NCI-H1105 (cell line): ENCODE results near the gene TBCD.
"Not testable (repeated sequence)": the region's sequence is repeated elsewhere in the genome, so short reads cannot be mapped to it uniquely, and the experiment has no call there.

Source experiments
- DNase-seq: peaks from one replicate; lab custom pipeline; 2025; lab: John Stamatoyannopoulos, UW

Gene TBCD

DNA sequence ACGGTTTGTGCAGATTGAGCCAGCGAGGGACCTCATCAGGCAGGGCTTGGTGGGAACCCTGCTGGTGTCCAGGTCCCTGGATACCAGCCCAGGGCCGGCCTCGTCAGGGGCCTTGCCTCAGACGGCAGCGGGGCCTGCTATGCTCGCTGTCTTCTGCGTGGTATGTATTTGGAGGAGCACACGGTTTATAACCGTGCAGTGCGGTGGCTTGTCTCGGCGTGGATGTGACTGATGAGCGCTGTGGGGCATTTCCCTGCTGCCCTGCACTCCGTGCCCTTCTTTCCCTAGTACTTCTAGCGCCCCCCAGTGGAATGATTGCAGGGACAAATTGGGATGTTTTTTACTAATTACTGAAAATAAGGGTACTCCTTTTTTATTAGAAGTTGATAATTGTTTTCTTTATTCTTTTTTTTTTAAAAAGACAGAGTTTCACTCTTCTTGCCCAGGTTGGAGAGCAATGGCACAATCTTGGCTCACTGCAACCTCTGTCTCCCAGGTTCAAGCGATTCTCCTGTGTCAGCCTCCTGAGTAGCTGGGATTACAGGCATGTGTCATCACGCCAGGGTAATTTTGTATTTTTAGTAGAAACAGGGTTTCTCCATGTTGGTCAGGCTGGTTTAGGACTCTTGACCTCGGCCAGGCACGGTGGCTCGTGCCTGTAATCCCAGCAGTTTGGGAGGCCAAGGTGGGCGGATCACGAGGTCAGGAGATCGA lies 15.3 kb downstream of the TBCD start:
- no peak for DNase-seq

DNA sequence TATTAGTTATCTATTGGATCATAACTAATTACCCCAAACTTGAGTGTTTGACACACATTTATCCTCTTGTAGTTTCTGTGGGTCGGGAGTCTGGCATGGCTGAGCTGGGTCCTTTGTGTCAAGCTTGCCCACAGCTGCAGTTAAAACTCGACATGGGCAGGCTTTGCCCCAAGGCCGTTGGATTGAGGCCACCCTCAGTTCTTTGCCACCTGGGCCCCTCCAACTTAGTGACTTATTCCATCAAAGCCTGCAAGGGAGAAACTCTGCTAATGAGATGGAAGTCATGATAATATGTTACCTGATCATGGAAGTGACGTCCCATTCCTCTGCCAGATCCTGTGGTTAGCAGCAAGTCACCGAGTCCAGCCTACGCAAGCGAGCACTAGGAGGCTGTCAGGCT lies 17.2 kb downstream of the TBCD start:
- no peak for DNase-seq

DNA sequence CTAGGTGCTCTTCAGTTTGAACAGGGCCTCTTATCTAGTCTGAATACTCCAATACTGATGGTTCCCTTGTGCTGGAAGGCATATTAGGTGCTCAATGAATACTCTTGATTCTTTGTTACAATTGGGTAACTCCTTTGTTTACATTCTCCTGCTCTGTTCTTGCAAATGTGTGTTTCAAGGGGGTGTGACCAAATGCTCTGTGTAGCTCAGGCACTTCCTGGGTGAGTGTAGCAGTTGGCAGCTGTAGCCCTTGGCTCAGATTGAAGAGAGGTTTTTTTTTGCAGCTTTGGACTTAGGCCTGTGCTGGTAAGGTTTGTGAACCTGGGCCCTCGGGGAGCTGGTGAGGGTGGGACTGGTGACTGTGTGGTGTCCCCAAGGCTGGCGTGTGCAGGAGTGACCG lies 20.2 kb downstream of the TBCD start:
- DNase-seq = no peak

DNA sequence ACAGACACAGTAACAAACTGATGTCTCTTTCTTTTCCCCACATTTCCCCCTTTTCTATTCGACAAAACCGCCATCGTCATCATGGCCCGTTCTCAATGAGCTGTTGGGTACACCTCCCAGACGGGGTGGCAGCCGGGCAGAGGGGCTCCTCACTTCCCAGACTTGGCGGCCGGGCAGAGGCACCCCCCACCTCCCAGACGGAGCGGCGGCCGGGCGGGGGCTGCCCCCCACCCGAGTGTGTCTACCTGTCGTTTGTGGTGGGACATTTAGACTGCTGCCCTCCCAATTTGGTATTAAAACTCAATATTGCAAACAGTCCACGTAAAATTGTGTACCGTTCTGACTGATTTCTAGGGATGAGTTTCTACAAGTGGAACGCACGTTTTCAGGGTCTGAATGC lies 22.6 kb downstream of the TBCD start:
- not testable (repeated sequence) for DNase-seq

DNA sequence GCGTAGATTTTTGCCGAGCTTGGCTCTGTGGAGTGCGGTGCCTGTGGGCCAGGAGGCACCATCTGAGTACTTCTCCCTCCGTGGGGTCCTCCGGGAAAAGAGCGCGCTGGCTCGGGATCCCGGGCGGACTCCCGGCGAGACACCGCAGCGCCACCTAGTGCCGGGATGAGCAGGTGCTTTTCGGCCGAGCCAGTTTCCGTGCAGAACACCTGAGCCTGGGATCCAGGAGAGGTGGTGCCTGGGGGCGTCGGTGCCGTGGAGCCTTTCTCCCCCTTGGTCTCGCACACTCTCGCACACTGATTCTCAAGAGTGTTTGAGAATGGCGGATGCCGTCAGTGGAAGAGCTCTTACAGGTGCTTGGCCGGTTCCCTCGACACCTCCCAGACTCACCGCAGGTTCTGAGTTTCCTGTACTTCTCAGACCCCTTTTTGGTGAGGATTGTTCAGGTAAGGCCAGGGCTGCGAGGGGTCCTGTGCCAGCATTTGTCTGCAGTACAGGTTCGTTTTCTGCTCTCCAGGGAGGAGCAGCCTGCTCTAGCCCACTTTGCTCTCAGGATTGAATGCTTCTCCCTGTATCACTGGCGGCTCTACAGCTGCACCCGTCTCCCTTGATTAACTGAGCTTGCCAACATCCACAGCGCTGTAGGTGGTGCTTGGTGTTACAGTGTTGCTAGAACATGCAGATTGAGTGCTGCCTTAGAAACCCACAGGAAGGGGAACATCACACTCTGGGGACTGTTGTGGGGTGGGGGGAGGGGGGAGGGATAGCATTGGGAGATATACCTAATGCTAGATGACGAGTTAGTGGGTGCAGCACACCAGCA lies 23.3 kb downstream of the TBCD start:
- DNase-seq = peak; percentile 38

DNA sequence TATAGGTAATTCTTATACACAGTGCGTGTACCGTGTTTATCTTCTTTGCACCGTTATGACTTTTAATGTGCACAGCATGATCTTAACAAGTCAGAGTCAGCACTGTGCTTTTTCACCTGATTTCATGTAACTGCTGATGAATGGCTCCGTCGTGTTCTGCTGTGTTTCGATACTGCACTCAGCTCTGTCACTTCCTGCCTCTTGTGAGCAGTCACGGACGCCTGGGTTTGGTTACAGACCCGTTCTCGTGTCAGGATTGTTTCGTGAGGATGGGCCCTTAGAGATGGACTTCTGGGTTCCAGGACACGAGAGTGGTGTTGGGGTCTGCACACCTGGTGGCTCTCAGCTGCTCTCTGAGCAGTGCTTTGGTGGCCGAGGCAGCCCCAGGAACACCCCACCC lies 24.6 kb downstream of the TBCD start:
- DNase-seq = no peak

DNA sequence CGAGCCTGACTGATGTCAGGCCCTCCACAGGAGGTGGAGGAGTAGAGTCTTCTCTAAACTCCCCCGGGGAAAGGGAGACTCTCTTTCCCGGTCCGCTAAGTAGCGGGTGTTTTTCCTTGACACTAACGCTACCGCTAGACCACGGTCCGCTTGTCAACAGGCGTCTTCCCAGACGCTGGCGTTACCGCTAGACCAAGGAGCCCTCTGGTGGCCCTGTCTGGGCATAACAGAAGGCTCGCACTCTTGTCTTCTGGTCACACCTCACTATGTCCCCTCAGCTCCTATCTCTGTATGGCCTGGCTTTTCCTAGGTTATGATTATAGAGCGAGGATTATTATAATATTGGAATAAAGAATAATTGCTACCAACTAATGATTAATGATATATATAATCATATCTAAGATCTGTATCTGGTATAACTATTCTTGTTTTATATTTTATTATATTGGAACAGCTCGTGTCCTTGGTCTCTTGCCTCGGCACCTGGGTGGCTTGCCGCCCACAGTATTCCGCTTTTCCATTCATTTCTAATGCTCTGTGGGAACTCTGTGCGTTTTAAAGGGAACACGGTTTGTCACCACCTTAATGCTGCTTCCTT lies 26.0 kb downstream of the TBCD start:
- DNase-seq = not testable (repeated sequence)

DNA sequence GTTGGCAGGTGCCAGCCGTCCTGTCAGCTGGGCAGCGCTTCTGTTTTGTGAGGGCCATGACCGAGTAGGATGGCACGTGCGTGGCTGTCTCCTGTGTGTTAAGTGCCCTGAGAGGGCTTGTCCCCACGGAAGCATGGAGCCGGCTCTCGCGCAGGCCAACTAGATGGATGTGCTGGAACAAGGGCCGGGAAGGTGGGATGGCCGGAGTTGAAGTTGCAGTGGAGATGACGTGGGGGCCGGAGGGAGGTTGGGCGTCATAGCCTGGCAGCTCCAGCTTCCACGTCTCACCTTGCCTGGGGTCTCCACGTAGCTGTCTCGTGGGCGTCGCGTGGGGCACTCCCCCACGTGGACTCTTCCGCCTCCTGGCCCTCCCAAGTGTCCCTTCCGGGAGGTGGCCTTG lies 27.7 kb downstream of the TBCD start:
- DNase-seq = no peak

DNA sequence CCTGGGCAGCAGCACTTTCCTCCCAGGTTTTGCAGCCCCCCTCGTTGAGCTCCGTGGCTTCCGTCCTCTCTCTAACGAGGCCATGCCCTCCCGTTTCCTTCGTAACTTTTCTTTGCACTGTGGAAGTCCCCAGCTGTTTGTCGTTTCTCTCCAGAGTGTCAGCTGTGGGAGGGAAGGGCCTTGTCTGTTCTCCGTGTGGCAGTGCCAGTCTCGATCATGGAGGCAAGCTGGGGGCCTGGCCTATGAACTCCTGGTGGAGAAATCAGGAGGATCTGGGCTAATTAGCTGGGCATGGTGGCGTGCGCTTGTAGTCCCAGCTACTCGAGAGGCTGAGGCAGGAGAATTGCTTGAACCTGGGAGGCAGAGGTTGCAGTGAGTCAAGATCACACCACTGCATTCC lies 28.3 kb downstream of the TBCD start:
- DNase-seq = no peak

DNA sequence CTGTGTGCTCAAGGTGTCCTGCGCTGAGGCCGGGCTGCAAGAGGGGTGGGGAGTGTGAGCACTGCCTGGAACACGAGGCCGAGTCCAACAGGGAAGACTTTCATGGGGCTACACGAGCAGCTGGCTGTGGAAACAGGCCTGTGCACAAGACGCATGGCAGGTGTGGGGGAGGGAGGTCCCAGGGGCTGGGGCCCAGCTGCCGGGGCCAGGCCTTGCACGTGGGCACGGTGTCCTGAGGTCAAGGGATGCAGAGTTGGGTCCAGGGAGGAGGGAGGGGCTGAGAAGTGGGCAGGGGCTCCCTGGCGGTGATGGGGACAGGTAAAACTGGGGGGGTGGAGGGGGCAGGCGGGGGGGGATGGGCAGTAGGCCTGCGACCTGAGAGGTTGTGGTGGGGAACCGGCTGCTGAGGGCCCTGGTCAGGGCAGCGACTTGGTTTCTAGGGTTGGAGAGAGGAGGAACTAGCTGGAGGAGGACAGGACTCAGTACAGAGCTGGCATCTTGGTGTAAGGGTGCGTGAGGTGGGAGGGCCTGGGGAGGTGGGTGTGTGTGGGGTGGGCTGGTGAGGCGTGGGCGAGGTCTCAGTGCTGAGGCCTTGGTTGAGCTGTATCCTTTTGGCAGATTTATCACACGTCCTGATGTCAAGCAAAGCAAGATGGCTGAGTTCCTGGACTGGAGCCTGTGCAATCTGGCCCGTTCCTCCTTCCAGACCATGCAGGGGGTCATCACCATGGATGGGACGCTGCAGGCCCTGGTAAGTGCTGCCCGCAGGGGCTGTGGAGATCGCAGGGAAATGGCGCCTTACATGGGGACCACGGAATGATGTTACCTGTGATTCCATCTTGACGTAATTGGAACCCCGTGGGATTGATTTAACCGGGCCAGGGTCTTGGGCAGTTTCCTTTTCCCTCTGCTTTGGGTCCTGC lies 29.4 kb downstream of the TBCD start:
- DNase-seq = no peak

DNA sequence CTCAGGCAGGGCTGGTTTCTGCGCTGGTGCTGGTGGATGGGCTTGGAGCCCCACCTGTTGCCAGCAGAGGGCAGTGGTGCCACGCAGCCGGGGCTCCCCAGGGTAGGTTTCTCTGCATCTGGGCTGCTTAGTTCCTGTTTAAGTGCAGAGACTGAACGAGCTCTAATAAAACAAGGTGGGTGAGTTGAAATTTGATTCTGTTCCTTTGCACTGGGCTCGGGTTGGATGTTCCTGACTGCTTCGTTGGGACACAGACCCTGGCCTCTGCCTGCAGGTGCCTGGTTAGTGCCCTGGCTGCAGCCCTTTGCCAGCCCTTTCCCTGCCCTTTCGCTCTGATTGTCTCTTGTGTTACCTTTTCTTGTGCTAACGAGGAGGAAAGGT lies 30.0 kb downstream of the TBCD start:
- DNase-seq = peak; percentile 45

DNA sequence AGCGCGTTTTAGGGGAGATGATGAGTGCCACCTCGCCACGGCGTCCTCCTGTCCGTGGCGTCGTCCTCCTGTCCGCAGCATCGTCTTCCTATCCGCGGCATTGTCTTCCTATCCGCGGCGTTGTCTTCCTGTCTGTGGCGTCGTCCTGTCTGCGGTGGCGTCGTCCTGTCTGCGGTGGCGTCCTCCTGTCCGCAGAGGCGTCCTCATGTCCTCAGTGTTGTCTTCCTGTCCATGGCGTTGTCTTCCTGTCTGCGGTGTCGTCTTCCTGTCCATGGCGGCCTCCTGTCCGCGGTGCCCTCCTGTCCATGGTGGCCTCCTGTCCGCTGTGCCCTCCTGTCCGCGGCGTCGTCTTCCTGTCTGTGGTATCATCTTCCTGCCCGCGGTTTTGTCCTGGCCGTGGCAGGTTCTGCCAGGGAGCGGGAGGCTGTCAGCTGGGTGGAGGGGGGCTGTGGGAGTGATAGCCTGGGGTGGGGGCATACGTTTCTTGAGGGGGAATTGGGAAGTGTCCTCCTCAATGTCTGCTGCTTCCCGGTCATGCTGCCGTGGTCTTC lies 30.9 kb downstream of the TBCD start:
- DNase-seq = no peak

DNA sequence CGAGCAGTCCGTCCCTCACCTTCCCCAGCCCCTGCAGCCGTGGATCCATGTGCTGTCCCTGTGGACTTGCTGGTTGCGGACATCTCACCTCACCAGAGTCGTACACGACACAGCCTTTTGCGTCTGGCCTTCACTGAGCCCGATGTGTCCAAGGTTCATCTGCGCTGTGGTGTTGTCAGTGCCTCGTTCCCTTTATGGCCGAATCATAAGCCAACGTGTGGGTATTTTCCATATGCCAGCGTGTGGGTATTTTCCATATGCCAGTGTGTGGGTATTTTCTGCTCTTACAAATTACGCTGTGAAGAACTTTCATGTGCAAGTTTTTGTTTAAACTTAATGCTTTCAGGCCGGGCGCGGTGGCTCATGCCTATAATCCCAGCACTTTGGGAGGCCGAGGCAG lies 31.6 kb downstream of the TBCD start:
- no peak for DNase-seq

DNA sequence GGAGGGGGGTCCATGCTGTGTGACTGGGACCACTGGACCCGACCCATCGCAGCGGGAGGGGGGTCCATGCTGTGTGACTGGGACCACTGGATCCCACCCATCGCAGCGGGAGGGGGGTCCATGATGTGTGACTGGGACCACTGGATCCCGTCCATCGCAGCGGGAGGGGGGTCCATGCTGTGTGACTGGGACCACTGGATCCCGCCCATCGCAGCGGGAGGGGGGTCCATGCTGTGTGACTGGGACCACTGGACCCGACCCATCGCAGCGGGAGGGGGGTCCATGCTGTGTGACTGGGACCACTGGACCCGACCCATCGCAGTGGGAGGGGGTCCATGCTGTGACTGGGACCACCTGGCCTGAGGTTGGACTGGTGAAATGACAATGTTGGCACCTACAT lies 33.7 kb downstream of the TBCD start:
- DNase-seq = not testable (repeated sequence)

DNA sequence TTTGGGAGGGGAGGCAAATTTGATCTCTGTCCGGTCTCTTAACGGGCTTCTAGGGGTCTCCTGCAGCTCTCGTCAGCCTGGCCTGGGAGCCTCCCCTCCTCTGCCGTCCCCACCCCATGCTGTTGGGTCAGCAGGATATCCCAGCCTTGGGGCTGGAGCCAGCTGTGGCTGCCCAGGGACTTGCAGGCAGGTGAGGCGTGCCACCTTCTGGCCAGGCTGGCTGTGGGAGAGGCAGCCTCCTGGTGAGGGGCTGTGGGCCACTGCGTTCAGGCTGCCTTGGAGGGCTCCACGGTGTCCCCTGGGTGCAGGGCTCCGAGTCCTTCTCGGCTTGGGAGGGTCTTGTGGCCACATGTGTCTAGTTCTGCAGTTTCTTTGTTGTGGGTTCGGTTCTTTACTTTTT lies 34.6 kb downstream of the TBCD start:
- DNase-seq = no peak

DNA sequence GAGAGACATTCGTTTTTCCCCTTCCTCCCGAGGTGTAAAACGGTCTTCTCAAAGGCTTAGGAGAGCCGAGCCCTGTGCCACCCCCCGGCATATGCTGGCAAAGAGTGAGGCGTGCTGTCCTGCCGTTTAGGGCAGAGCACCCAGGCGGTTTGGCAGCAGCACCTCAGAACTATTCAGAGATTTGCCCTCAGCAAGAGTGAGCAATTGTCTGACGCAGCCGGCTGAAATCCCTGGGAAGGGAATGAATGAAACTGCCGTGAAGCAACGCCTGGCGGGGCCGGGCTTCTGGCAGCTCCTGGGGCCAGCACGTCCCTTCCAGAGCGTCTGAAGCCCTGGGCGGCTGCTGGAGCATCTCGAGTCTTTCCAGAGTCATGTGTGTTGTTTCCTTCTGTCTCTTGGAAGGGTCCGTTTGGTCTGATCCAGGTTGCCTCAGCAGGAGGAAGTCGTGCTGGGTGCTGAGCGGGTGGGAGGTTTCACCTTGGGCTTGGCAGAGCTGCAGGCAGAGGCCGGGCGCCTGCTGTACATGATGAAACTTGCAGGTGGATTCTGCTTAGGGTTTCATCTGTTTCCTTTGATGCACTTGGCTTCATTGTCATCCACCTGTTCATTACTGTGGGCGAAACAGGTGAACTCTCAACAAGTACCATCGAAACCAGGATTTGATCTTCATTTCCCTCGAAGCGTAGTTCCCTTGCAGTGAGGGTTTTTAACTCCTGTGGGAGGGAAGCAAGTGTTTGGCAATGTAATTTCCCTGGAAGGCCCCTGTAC lies 35.4 kb downstream of the TBCD start:
- peak; percentile 66 for DNase-seq

DNA sequence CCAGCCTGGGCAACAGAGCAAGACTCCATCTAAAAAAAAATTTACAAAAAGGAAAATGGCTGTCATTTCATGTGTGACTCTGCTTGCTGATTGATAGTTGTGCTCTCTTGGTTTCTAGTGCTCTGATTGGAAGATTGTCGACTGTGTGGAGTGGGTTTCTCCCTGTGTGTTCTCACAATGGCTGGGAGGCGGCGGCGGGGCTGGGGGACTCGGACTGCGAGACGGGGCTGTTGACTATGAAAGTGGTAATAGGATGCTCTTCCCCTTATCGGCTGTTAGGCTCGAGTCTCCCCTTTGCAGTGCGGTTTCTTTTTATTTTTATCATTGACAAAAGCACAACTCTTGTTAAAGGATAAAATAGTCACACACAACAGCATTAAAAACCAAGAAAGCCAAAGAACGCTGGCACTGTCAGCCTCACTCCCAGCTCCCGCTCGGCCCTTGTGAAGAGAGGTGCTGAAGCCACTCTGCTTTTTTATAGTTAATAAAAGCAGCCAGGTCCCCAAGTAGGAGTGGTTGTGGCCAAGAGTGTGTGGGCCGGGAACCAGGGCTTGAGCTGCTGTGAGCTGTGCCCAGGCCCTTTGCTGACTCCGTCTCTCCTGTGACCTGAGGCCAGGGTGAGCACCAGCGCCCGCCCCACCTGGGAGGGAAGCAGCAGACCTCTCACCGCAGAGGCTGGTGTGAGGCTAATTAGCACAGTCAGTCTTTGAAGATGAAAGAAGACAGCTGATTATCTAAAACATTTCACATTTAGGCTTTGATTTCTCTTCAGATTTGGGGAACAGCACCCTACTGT lies 36.5 kb downstream of the TBCD start:
- no peak for DNase-seq

DNA sequence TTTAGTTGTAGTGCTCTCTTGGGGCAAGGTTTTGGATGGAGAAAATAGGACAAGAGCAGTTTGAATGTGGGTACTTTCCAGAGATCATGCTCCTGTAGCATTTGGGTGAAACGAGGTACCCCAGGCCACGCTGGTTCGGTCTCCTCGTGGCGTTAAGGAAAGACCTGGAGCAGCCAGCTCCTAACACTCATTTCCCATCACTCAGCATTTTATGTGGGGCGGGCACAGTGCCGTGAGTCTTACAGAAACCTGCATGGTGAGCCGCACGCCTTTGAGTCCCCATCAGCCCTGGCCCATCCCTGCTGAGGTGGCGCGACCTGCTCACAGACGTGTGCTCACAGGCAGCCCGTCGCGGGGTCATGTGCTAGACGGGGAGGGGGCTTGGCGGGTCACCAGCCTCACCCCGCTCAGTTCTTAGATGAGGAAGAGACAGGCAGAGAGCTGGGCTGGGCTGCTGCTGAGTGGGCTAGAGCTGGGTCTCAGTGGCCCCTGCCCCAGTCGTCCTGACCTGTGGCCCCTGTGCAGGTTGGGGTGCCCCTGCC lies 37.3 kb downstream of the TBCD start:
- no peak for DNase-seq

DNA sequence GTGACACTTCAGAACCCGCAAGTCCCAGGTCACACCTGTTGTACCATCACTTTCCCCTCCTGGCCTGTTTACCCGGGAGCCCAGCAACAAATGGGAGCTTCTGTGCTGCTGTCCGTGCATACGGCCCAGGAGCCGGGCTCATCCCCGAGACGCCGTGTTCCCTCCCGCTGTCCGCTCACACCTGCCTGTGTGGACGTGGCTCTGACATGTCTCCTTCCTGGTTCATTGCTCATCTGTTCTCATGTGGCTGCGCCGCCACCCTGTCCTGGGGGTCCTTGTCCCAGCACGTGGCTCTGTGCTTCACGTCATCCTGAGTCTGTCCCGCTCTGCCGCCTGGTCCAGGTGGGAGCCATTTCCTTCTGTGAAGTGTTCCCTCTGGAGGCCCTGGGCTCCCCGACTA lies 37.9 kb downstream of the TBCD start:
- DNase-seq = no peak

DNA sequence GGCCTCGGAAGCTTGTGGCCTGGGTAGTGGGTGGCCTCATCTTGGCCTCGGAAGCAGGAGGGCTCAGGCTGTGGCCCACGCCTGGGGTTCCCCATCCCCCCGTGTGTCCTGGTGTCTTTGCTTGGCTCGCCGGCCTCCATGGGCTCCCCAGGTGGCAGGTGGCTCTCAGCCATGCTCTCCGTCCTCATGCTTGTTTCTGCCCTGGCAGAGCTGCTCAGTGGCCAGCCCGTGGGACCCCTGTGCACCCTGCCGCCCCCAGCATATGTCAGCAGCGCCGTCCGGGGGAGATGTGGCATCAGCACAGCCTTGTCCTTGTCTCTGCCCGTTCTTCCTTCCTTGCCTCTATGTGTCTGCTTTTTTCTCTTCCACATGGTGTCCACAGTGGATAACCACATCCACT lies 38.5 kb downstream of the TBCD start:
- no peak for DNase-seq
